Measurements from ENCODE around the gene COPG2. TPM values are rescaled to one million over a fixed set of nuclear protein-coding genes. Genes with fewer than 3 reads are reported as not detected.
A peak's percentile ranks its signal among the peaks of the same experiment; 100 is the strongest.
"Not testable (repeated sequence)": the region's sequence is repeated elsewhere in the genome, so short reads cannot be mapped to it uniquely, and the experiment has no call there.

The COPG2 gene
- total RNA-seq, 1 donor from 2014 or later = 20.6 TPM

GRCh38 chr7:130697820-130698219, 29.3 kb upstream of the COPG2 start:
- no peak overlapping the region for H2AFZ ChIP-seq (ENCODE audit: low read depth, low read length)
- H3K36me3 ChIP-seq (ENCODE audit: insufficient read depth, low read length) = no peaks in the 10 kb centered on the region
- no peaks in the 10 kb centered on the region for H3K4me1 ChIP-seq (ENCODE audit: insufficient read depth, low read length)
- no peak overlapping the region for H3K4me2 ChIP-seq (ENCODE audit: low read length)
- no peaks in the 10 kb centered on the region for H3K79me2 ChIP-seq (ENCODE audit: insufficient read depth, low read length)
- H3K4me1 Mint-ChIP-seq (ENCODE audit: low read depth, unreplicated experiment) = no peaks in the 10 kb centered on the region
- FAIRE-seq (no peak), DNase-seq (ENCODE audit: low read depth) (no peak)
- TF ChIP-seq CTCF (IDR thresholded peaks at IDR 0.05; ENCODE audit: insufficient read depth, low read depth, low read length) (no peak), EZH2 (IDR thresholded peaks at IDR 0.05; ENCODE audit: insufficient read depth, low read length) (no peak)
- no peak overlapping the region for H3K27ac Mint-ChIP-seq (ENCODE audit: unreplicated experiment)
- H3K27me3 ChIP-seq (ENCODE audit: insufficient read depth, low read length) = peaks cover 3% of the 10 kb centered on the region
- H4K20me1 ChIP-seq (ENCODE audit: insufficient read depth, low read length) = no peaks in the 10 kb centered on the region
- no peak overlapping the region for H3K4me3 Mint-ChIP-seq (ENCODE audit: unreplicated experiment)
- no peak overlapping the region for H3K27ac ChIP-seq (ENCODE audit: low read depth, low read length)
- H3K9ac ChIP-seq (ENCODE audit: low read length) = no peak overlapping the region
- H3K9me3 Mint-ChIP-seq (ENCODE audit: unreplicated experiment) = peaks cover 2% of the 10 kb centered on the region
- H3K4me3 ChIP-seq (ENCODE audit: insufficient read depth, low read depth, low read length) = no peak overlapping the region
- H3K36me3 Mint-ChIP-seq (ENCODE audit: low read depth, unreplicated experiment) = no peaks in the 10 kb centered on the region
- H3K9me3 ChIP-seq (ENCODE audit: insufficient read depth, low read depth, low read length) = no peaks in the 10 kb centered on the region
- H3K27me3 Mint-ChIP-seq (ENCODE audit: low read depth, unreplicated experiment) = peaks cover 5% of the 10 kb centered on the region

GRCh38 chr7:130695840-130696239, 27.3 kb upstream of the COPG2 start:
- H3K27me3 ChIP-seq (ENCODE audit: insufficient read depth, low read length) = no peaks in the 10 kb centered on the region
- peaks cover 2% of the 10 kb centered on the region for H3K9me3 Mint-ChIP-seq (ENCODE audit: unreplicated experiment)
- no peaks in the 10 kb centered on the region for H3K4me1 Mint-ChIP-seq (ENCODE audit: low read depth, unreplicated experiment)
- no peaks in the 10 kb centered on the region for H4K20me1 ChIP-seq (ENCODE audit: insufficient read depth, low read length)
- H3K27ac Mint-ChIP-seq (ENCODE audit: unreplicated experiment) = no peak overlapping the region
- FAIRE-seq (no peak), DNase-seq (ENCODE audit: low read depth) (peak; percentile 26)
- no peak overlapping the region for H3K4me3 ChIP-seq (ENCODE audit: insufficient read depth, low read depth, low read length)
- H3K79me2 ChIP-seq (ENCODE audit: insufficient read depth, low read length) = no peaks in the 10 kb centered on the region
- H3K36me3 Mint-ChIP-seq (ENCODE audit: low read depth, unreplicated experiment) = no peaks in the 10 kb centered on the region
- no peak overlapping the region for H3K27ac ChIP-seq (ENCODE audit: low read depth, low read length)
- H3K4me3 Mint-ChIP-seq (ENCODE audit: unreplicated experiment) = no peak overlapping the region
- peaks cover 5% of the 10 kb centered on the region for H3K27me3 Mint-ChIP-seq (ENCODE audit: low read depth, unreplicated experiment)
- TF ChIP-seq CTCF (IDR thresholded peaks at IDR 0.05; ENCODE audit: insufficient read depth, low read depth, low read length) = peak; percentile 61
- no peak for TF ChIP-seq EZH2 (IDR thresholded peaks at IDR 0.05; ENCODE audit: insufficient read depth, low read length)
- no peaks in the 10 kb centered on the region for H3K36me3 ChIP-seq (ENCODE audit: insufficient read depth, low read length)
- no peak overlapping the region for H3K9ac ChIP-seq (ENCODE audit: low read length)
- H2AFZ ChIP-seq (ENCODE audit: low read depth, low read length) = no peak overlapping the region
- no peak overlapping the region for H3K4me2 ChIP-seq (ENCODE audit: low read length)
- no peaks in the 10 kb centered on the region for H3K4me1 ChIP-seq (ENCODE audit: insufficient read depth, low read length)
- no peaks in the 10 kb centered on the region for H3K9me3 ChIP-seq (ENCODE audit: insufficient read depth, low read depth, low read length)

- not testable (repeated sequence) for H3K36me3 Mint-ChIP-seq (ENCODE audit: low read depth, unreplicated experiment); H3K9me3 ChIP-seq (ENCODE audit: insufficient read depth, low read depth, low read length); H3K4me1 ChIP-seq (ENCODE audit: insufficient read depth, low read length); H2AFZ ChIP-seq (ENCODE audit: low read depth, low read length); H3K4me1 Mint-ChIP-seq (ENCODE audit: low read depth, unreplicated experiment); H3K79me2 ChIP-seq (ENCODE audit: insufficient read depth, low read length); H3K4me2 ChIP-seq (ENCODE audit: low read length); H3K27me3 Mint-ChIP-seq (ENCODE audit: low read depth, unreplicated experiment); H3K27me3 ChIP-seq (ENCODE audit: insufficient read depth, low read length); H3K4me3 Mint-ChIP-seq (ENCODE audit: unreplicated experiment); H4K20me1 ChIP-seq (ENCODE audit: insufficient read depth, low read length); H3K9ac ChIP-seq (ENCODE audit: low read length); H3K27ac Mint-ChIP-seq (ENCODE audit: unreplicated experiment); H3K4me3 ChIP-seq (ENCODE audit: insufficient read depth, low read depth, low read length); DNase-seq (ENCODE audit: low read depth); H3K27ac ChIP-seq (ENCODE audit: low read depth, low read length); FAIRE-seq; H3K9me3 Mint-ChIP-seq (ENCODE audit: unreplicated experiment); H3K36me3 ChIP-seq (ENCODE audit: insufficient read depth, low read length)
Measured at GRCh38 chr7:130692396-130692795, 23.8 kb upstream of the COPG2 start.
